ENCODE results near the gene ZNF124.

DNA sequence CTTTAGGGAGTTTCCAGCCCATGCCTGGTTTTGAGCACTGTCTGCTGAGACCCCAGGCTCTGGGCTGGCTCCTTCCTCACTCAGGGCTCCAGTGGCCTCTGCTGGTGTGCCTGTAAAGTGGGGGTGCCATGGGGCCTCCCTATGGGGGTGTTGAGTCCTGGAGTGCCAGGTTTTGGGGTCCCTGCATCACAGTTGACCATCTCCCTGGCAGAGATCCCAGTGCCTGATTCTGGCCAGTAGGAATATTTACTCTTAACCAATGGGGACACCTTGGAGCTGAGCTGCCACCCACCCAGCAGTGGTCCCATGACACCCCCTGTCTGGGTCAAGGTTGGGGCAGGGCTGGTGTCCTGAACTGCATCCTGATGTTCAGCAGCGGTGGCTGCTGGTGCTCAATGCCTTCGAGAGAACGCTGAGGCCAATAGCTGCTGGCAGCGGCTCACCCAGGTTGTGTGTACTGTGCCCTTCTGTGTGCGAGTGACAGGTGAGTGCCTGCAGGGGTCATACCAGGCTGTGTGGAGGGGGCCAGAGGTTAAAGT, 58.0 kb downstream of the ZNF124 start:
- TF ChIP-seq, protein P1, sequence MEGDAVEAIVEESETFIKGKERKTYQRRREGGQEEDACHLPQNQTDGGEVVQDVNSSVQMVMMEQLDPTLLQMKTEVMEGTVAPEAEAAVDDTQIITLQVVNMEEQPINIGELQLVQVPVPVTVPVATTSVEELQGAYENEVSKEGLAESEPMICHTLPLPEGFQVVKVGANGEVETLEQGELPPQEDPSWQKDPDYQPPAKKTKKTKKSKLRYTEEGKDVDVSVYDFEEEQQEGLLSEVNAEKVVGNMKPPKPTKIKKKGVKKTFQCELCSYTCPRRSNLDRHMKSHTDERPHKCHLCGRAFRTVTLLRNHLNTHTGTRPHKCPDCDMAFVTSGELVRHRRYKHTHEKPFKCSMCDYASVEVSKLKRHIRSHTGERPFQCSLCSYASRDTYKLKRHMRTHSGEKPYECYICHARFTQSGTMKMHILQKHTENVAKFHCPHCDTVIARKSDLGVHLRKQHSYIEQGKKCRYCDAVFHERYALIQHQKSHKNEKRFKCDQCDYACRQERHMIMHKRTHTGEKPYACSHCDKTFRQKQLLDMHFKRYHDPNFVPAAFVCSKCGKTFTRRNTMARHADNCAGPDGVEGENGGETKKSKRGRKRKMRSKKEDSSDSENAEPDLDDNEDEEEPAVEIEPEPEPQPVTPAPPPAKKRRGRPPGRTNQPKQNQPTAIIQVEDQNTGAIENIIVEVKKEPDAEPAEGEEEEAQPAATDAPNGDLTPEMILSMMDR (IDR thresholded peaks at IDR 0.05) = no peak
- TF ChIP-seq POLR2A (IDR thresholded peaks at IDR 0.05) = no peak
